Ectodermal cell (in vitro differentiated cells): ENCODE measurements around the gene FAM170B. TPM values are rescaled to one million over a fixed set of nuclear protein-coding genes. Genes with fewer than 3 reads are reported as not detected.

ENCODE experiments used
- H3K27ac ChIP-seq: 2 replicates; pipeline ENCODE4 v1.7.0; 2013; ENCODE audit warnings: mild to moderate bottlenecking, low read depth, low read length; ENCODE audit not compliant: insufficient read depth, poor library complexity, severe bottlenecking
- H3K27me3 ChIP-seq: 2 replicates; pipeline ENCODE4 v1.7.0; 2013; ENCODE audit warnings: mild to moderate bottlenecking, low read length; ENCODE audit not compliant: insufficient read depth, control insufficient read depth, poor library complexity, severe bottlenecking
- H3K36me3 ChIP-seq: one replicate; pipeline ENCODE4 v1.7.0; 2013; ENCODE audit warnings: low read length; ENCODE audit not compliant: control insufficient read depth, insufficient read depth
- H3K4me1 ChIP-seq: one replicate; pipeline ENCODE4 v1.7.0; 2013; ENCODE audit warnings: low read length; ENCODE audit not compliant: control insufficient read depth, insufficient read depth
- H3K4me3 ChIP-seq: 2 replicates; pipeline ENCODE4 v1.7.0; 2013; ENCODE audit warnings: low read depth, low read length, control low read depth; ENCODE audit not compliant: insufficient read depth
- H3K9me3 ChIP-seq: 2 replicates; pipeline ENCODE4 v1.7.0; 2013; ENCODE audit warnings: mild to moderate bottlenecking, low read length, moderate library complexity; ENCODE audit not compliant: control insufficient read depth
- WGBS, 2 experiments: methylation state at CpG; one replicate each; pipeline ENCODE4 v1.1.7; 2013; ENCODE audit warnings: missing lambda C conversion rate in 2 of 2; 5-methylcytosine and 5-hydroxymethylcytosine counted together
- polyA plus RNA-seq, 4 experiments: library from polyadenylated mRNA; stranded (reverse); fragments of 50-300 nt; gene quantifications; one replicate each; pipeline ENCODE4 v1.2.3, GENCODE V29; 2013

Gene FAM170B
- not detected for polyA plus RNA-seq (2013, experiment 1 of 4)
- not detected for polyA plus RNA-seq (2013, experiment 2 of 4)
- polyA plus RNA-seq (2013, experiment 3 of 4) = not detected
- polyA plus RNA-seq (2013, experiment 4 of 4) = not detected

- H3K27me3 ChIP-seq = no peaks in the 10 kb centered on the region
- H3K36me3 ChIP-seq = no peaks in the 10 kb centered on the region
- no peaks in the 10 kb centered on the region for H3K4me1 ChIP-seq
- 90 to 95% methylated on average over 5 of the region's 5 CpGs for WGBS, 2 experiments
- no peak within 1 kb of the TSS for H3K4me3 ChIP-seq
- H3K9me3 ChIP-seq = peaks cover 2% of the 10 kb centered on the region
- H3K27ac ChIP-seq = no peak within 1 kb of the TSS
These were observed at the start of gene FAM170B for GRCh38 chr10:49133706-49134248. Gene FAM170B (minus strand): TSS chr10:49134021. CDS start chr10:49133918, 103 bp downstream.

GRCh38 chr10:49182776-49183175, 49.0 kb upstream of the FAM170B start:
- Histone ChIP-seq H3K9me3 (no peaks in the 10 kb centered on the region), H3K4me3 (no peak overlapping the region), H3K27ac (no peak overlapping the region), H3K4me1 (no peaks in the 10 kb centered on the region), H3K36me3 (no peaks in the 10 kb centered on the region), H3K27me3 (no peaks in the 10 kb centered on the region)
- WGBS, 2 experiments = 94 to 97% methylated on average over 4 of the region's 4 CpGs

- H3K27ac ChIP-seq = no peak overlapping the region
- no peak overlapping the region for H3K4me3 ChIP-seq
- 59 to 95% methylated on average over 1 to 3 of the region's 3 CpGs for WGBS, 2 experiments
- no peaks in the 10 kb centered on the region for H3K4me1 ChIP-seq
- no peaks in the 10 kb centered on the region for H3K36me3 ChIP-seq
- H3K9me3 ChIP-seq = no peaks in the 10 kb centered on the region
- H3K27me3 ChIP-seq = no peaks in the 10 kb centered on the region
These were observed 46.6 kb upstream of the FAM170B start for GRCh38 chr10:49180444-49180860.

- 84 to 90% methylated on average over 10 of the region's 10 CpGs for WGBS, 2 experiments
- no peaks in the 10 kb centered on the region for H3K36me3 ChIP-seq
These were observed 46.0 kb upstream of the FAM170B start for GRCh38 chr10:49179699-49180443.

GRCh38 chr10:49178489-49179471, 45.0 kb upstream of the FAM170B start:
- no peaks in the 10 kb centered on the region for H3K27me3 ChIP-seq
- H3K9me3 ChIP-seq = no peaks in the 10 kb centered on the region
- H3K27ac ChIP-seq = no peak overlapping the region
- 95 to 96% methylated on average over 6 of the region's 6 CpGs for WGBS, 2 experiments
- H3K4me1 ChIP-seq = no peaks in the 10 kb centered on the region
- no peak overlapping the region for H3K4me3 ChIP-seq
- H3K36me3 ChIP-seq = no peaks in the 10 kb centered on the region

More at GRCh38 chr10:49179699-49180443, 46.0 kb upstream of the FAM170B start:
- no peaks in the 10 kb centered on the region for H3K27me3 ChIP-seq
- H3K4me1 ChIP-seq = no peaks in the 10 kb centered on the region
- H3K9me3 ChIP-seq = no peaks in the 10 kb centered on the region
- H3K4me3 ChIP-seq = no peak overlapping the region
- H3K27ac ChIP-seq = no peak overlapping the region

GRCh38 chr10:49177391-49178355, 43.9 kb upstream of the FAM170B start:
- no peaks in the 10 kb centered on the region for H3K27me3 ChIP-seq
- no peaks in the 10 kb centered on the region for H3K36me3 ChIP-seq
- no peaks in the 10 kb centered on the region for H3K9me3 ChIP-seq
- H3K4me1 ChIP-seq = no peaks in the 10 kb centered on the region
- H3K4me3 ChIP-seq = no peak overlapping the region
- 90 to 91% methylated on average over 9 of the region's 9 CpGs for WGBS, 2 experiments
- H3K27ac ChIP-seq = no peak overlapping the region

- Histone ChIP-seq H3K27me3 (no peaks in the 10 kb centered on the region), H3K36me3 (no peaks in the 10 kb centered on the region), H3K4me3 (no peak overlapping the region), H3K4me1 (no peaks in the 10 kb centered on the region), H3K27ac (no peak overlapping the region), H3K9me3 (no peaks in the 10 kb centered on the region)
- 88 to 91% methylated on average over 19 of the region's 19 CpGs for WGBS, 2 experiments
These were observed 42.8 kb upstream of the FAM170B start for GRCh38 chr10:49176310-49177268.

- Histone ChIP-seq H3K4me1 (no peaks in the 10 kb centered on the region), H3K36me3 (no peaks in the 10 kb centered on the region), H3K9me3 (no peaks in the 10 kb centered on the region), H3K27ac (no peak overlapping the region), H3K4me3 (no peak overlapping the region), H3K27me3 (no peaks in the 10 kb centered on the region)
- 95% methylated on average over 8 of the region's 8 CpGs for WGBS, 2 experiments
These were observed 41.9 kb upstream of the FAM170B start for GRCh38 chr10:49175587-49176309.
